Mammary epithelial cell (primary cell): Measurements from ENCODE around the gene MED9.

Experiments used
- EZH2 ChIP-seq: IDR thresholded peaks from 2 replicates; pipeline ENCODE4 v1.6.1; 2012; ENCODE audit warnings: low read length, inconsistent platforms, borderline replicate concordance
- TF ChIP-seq, protein P1 (sequence below), 2 donors: IDR thresholded peaks in 1 of 2; conservative IDR thresholded peaks in 1 of 2; 2 replicates each; pipeline ENCODE4 v1.5.1; 2011 to 2012; ENCODE audit warnings: inconsistent platforms in 2 of 2, low read length in 2 of 2, mild to moderate bottlenecking in 2 of 2, control low read depth in 1 of 2, low read depth in 1 of 2; ENCODE audit not compliant: insufficient read depth in 1 of 2; ENCODE audit errors: extremely low read depth in 1 of 2

GRCh38 chr17:17505610-17506171 is 28.9 kb downstream of the MED9 start:
- TF ChIP-seq, protein P1, sequence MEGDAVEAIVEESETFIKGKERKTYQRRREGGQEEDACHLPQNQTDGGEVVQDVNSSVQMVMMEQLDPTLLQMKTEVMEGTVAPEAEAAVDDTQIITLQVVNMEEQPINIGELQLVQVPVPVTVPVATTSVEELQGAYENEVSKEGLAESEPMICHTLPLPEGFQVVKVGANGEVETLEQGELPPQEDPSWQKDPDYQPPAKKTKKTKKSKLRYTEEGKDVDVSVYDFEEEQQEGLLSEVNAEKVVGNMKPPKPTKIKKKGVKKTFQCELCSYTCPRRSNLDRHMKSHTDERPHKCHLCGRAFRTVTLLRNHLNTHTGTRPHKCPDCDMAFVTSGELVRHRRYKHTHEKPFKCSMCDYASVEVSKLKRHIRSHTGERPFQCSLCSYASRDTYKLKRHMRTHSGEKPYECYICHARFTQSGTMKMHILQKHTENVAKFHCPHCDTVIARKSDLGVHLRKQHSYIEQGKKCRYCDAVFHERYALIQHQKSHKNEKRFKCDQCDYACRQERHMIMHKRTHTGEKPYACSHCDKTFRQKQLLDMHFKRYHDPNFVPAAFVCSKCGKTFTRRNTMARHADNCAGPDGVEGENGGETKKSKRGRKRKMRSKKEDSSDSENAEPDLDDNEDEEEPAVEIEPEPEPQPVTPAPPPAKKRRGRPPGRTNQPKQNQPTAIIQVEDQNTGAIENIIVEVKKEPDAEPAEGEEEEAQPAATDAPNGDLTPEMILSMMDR (conservative IDR thresholded peaks at IDR 0.05 in 1 of 2, IDR thresholded peaks at IDR 0.05 in 1 of 2; ENCODE audit: extremely low read depth in 1 of 2, insufficient read depth in 1 of 2, low read depth in 1 of 2, low read length in 2 of 2) = no peak
- no peak for TF ChIP-seq EZH2
